ENCODE data around the gene SLC36A2. TPM values are rescaled to one million over a fixed set of nuclear protein-coding genes. Genes with fewer than 3 reads are reported as not detected.

The SLC36A2 gene
- not detected in 2 replicates for total RNA-seq
- polyA plus RNA-seq, result not detected in 2 replicates
- not detected in 2 replicates for polyA plus RNA-seq (2012)
- polyA minus RNA-seq (ENCODE audit: low replicate concordance), result not detected in 2 replicates

GRCh38 chr5:151347369-151347768 lies at the start of gene SLC36A2:
TSS of gene SLC36A2 (minus strand) at chr5:151347559. CDS start at chr5:151347460, 99 bp downstream.
- no peak within 1 kb of the TSS for H3K9ac ChIP-seq (ENCODE audit: insufficient read depth, low read length)
- no peak within 1 kb of the TSS for H2AFZ ChIP-seq (ENCODE audit: low read length)
- no peak within 1 kb of the TSS for H3K4me2 ChIP-seq (ENCODE audit: extremely low read depth, insufficient read depth, low read length)
- no peaks in the 10 kb centered on the region for H3K36me3 ChIP-seq (ENCODE audit: control insufficient read depth, insufficient read depth, low read length)
- H3K27ac ChIP-seq (ENCODE audit: insufficient read depth, low read length), result no peak within 1 kb of the TSS
- TF ChIP-seq CTCF (conservative IDR thresholded peaks at IDR 0.05 in 1 of 2, IDR thresholded peaks at IDR 0.05 in 1 of 2; ENCODE audit: low read depth in 1 of 2, low read length in 2 of 2), result no peak
- TF ChIP-seq EZH2 (IDR thresholded peaks at IDR 0.05; ENCODE audit: low read length, missing control alignments), result no peak
- no peak for DNase-seq (ENCODE audit: low read depth in 2 of 2)
- H3K79me2 ChIP-seq (ENCODE audit: control insufficient read depth, insufficient read depth, low read length), result no peaks in the 10 kb centered on the region
- H3K4me3 ChIP-seq (replicated peaks in 1 of 4; ENCODE audit: control extremely low read depth in 1 of 4, insufficient read depth in 1 of 4, low read depth in 3 of 4, low read length in 4 of 4), result no peak within 1 kb of the TSS
- peaks cover 3% of the 10 kb centered on the region for H3K27me3 ChIP-seq (ENCODE audit: control insufficient read depth, insufficient read depth, low read length)
- H3K9me3 ChIP-seq (ENCODE audit: control insufficient read depth, insufficient read depth, low read depth, low read length), result no peaks in the 10 kb centered on the region
- no peaks in the 10 kb centered on the region for H4K20me1 ChIP-seq (ENCODE audit: control insufficient read depth, extremely low read depth, insufficient read depth, low read length)
- no peaks in the 10 kb centered on the region for H3K4me1 ChIP-seq (ENCODE audit: control insufficient read depth, extremely low read depth, insufficient read depth, low read length)

GRCh38 chr5:151388960-151389359 lies 41.6 kb upstream of the SLC36A2 start:
- Histone ChIP-seq H3K79me2 (ENCODE audit: control insufficient read depth, insufficient read depth, low read length) (no peaks in the 10 kb centered on the region), H3K9me3 (ENCODE audit: control insufficient read depth, insufficient read depth, low read depth, low read length) (no peaks in the 10 kb centered on the region), H3K9ac (ENCODE audit: insufficient read depth, low read length) (no peak overlapping the region), H3K36me3 (ENCODE audit: control insufficient read depth, insufficient read depth, low read length) (no peaks in the 10 kb centered on the region), H3K27ac (ENCODE audit: insufficient read depth, low read length) (no peak overlapping the region), H3K4me1 (ENCODE audit: control insufficient read depth, extremely low read depth, insufficient read depth, low read length) (no peaks in the 10 kb centered on the region), H3K27me3 (ENCODE audit: control insufficient read depth, insufficient read depth, low read length) (no peaks in the 10 kb centered on the region), H4K20me1 (ENCODE audit: control insufficient read depth, extremely low read depth, insufficient read depth, low read length) (no peaks in the 10 kb centered on the region), H3K4me3 (replicated peaks in 1 of 4; ENCODE audit: control extremely low read depth in 1 of 4, insufficient read depth in 1 of 4, low read depth in 3 of 4, low read length in 4 of 4) (no peak overlapping the region), H3K4me2 (ENCODE audit: extremely low read depth, insufficient read depth, low read length) (no peak overlapping the region), H2AFZ (ENCODE audit: low read length) (no peak overlapping the region)
- no peak for DNase-seq (ENCODE audit: low read depth in 2 of 2)
- TF ChIP-seq EZH2 (IDR thresholded peaks at IDR 0.05; ENCODE audit: low read length, missing control alignments) (no peak), CTCF (conservative IDR thresholded peaks at IDR 0.05 in 1 of 2, IDR thresholded peaks at IDR 0.05 in 1 of 2; ENCODE audit: low read depth in 1 of 2, low read length in 2 of 2) (no peak)

- H3K9ac ChIP-seq (ENCODE audit: insufficient read depth, low read length), result no peak overlapping the region
- no peak overlapping the region for H3K4me2 ChIP-seq (ENCODE audit: extremely low read depth, insufficient read depth, low read length)
- TF ChIP-seq CTCF (conservative IDR thresholded peaks at IDR 0.05 in 1 of 2, IDR thresholded peaks at IDR 0.05 in 1 of 2; ENCODE audit: low read depth in 1 of 2, low read length in 2 of 2), result no peak
- TF ChIP-seq EZH2 (IDR thresholded peaks at IDR 0.05; ENCODE audit: low read length, missing control alignments), result no peak
- H3K79me2 ChIP-seq (ENCODE audit: control insufficient read depth, insufficient read depth, low read length), result no peaks in the 10 kb centered on the region
- H4K20me1 ChIP-seq (ENCODE audit: control insufficient read depth, extremely low read depth, insufficient read depth, low read length), result no peaks in the 10 kb centered on the region
- no peaks in the 10 kb centered on the region for H3K4me1 ChIP-seq (ENCODE audit: control insufficient read depth, extremely low read depth, insufficient read depth, low read length)
- peak overlapping the region in 1 of 4 experiments; percentile 14 for H3K4me3 ChIP-seq (replicated peaks in 1 of 4; ENCODE audit: control extremely low read depth in 1 of 4, insufficient read depth in 1 of 4, low read depth in 3 of 4, low read length in 4 of 4)
- no peak overlapping the region for H2AFZ ChIP-seq (ENCODE audit: low read length)
- H3K36me3 ChIP-seq (ENCODE audit: control insufficient read depth, insufficient read depth, low read length), result no peaks in the 10 kb centered on the region
- peak in 1 of 2 donors; percentile 6 for DNase-seq (ENCODE audit: low read depth in 2 of 2)
- H3K9me3 ChIP-seq (ENCODE audit: control insufficient read depth, insufficient read depth, low read depth, low read length), result no peaks in the 10 kb centered on the region
- no peaks in the 10 kb centered on the region for H3K27me3 ChIP-seq (ENCODE audit: control insufficient read depth, insufficient read depth, low read length)
- H3K27ac ChIP-seq (ENCODE audit: insufficient read depth, low read length), result no peak overlapping the region
Observed at GRCh38 chr5:151384106-151384505, 36.7 kb upstream of the SLC36A2 start.
